Measurements from ENCODE around the gene MLXIP.
A peak's percentile ranks its signal among the peaks of the same experiment; 100 is the strongest.

Gene MLXIP

GRCh38 chr12:122031342-122032216, 47.0 kb upstream of the MLXIP start:
- peaks cover 0 to 61% (median 23%) of the 10 kb centered on the region in 4 donors for H3K4me1 ChIP-seq
- H3K36me3 ChIP-seq: peaks cover 4 to 15% (median 11%) of the 10 kb centered on the region in 3 donors
- no peaks in the 10 kb centered on the region for H3K9me3 ChIP-seq
- TF ChIP-seq CTCF (IDR thresholded peaks at IDR 0.05): peak; percentile 57
- no peak overlapping the region for H3K4me3 ChIP-seq
- H3K27ac ChIP-seq: no peak overlapping the region
- intact Hi-C loops (cut with DNase I; ENCODE audit: low total_unique reads): no loop called here
- no peak for DNase-seq
- no peaks in the 10 kb centered on the region for H3K27me3 ChIP-seq

- no peak for TF ChIP-seq CTCF (IDR thresholded peaks at IDR 0.05)
- intact Hi-C loops (cut with DNase I; ENCODE audit: low total_unique reads): no loop called here
- no peak overlapping the region for H3K4me3 ChIP-seq
- H3K36me3 ChIP-seq: peaks cover 4 to 25% (median 18%) of the 10 kb centered on the region in 3 donors
- no peaks in the 10 kb centered on the region for H3K27me3 ChIP-seq
- peaks cover 0 to 56% (median 23%) of the 10 kb centered on the region in 4 donors for H3K4me1 ChIP-seq
- no peaks in the 10 kb centered on the region for H3K9me3 ChIP-seq
- DNase-seq: no peak
- H3K27ac ChIP-seq: no peak overlapping the region
These were observed 46.0 kb upstream of the MLXIP start for GRCh38 chr12:122032580-122032979.

DNA sequence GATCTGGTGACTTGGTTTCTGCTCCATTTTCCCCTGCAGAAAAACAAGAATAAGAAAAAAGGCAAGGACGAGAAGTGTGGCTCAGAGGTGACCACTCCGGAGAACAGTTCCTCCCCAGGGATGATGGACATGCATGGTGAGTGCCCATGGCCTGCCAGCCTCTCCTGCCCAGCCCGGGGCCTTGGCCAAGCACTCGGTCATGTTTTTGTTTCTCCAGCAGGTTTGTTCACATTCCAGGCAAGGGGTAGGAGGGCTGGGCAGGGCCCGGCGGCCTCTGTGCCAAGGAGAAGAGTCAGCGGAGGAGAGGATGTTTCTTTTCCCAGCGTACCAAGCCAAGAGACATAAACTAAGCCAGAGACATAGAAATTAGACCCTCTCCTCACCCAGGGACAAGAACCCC, 43.3 kb upstream of the MLXIP start:
- H3K27ac ChIP-seq: peak overlapping the region; percentile 23 to 25

GRCh38 chr12:122036153-122036552, 42.4 kb upstream of the MLXIP start:
- intact Hi-C loops (cut with DNase I; ENCODE audit: low total_unique reads): no loop called here
- H3K4me3 ChIP-seq: no peak overlapping the region

More for the DNA sequence above, 43.3 kb upstream of the MLXIP start:
- DNase-seq: peak in 1 of 2 donors; percentile 73
- Histone ChIP-seq H3K4me3 (no peak overlapping the region), H3K36me3 (peaks cover 4 to 47% (median 19%) of the 10 kb centered on the region in 3 donors), H3K9me3 (no peaks in the 10 kb centered on the region), H3K4me1 (peaks cover 0 to 37% (median 13%) of the 10 kb centered on the region in 4 donors), H3K27me3 (no peaks in the 10 kb centered on the region)
- TF ChIP-seq CTCF (IDR thresholded peaks at IDR 0.05): no peak
- intact Hi-C loops (cut with DNase I; ENCODE audit: low total_unique reads): no loop called here

More at GRCh38 chr12:122036153-122036552, 42.4 kb upstream of the MLXIP start:
- H3K27ac ChIP-seq: no peak overlapping the region
- no peak for DNase-seq
- H3K4me1 ChIP-seq: peaks cover 0 to 29% (median 13%) of the 10 kb centered on the region in 4 donors
- no peak for TF ChIP-seq CTCF (IDR thresholded peaks at IDR 0.05)
- no peaks in the 10 kb centered on the region for H3K27me3 ChIP-seq
- no peaks in the 10 kb centered on the region for H3K9me3 ChIP-seq
- peaks cover 4 to 56% (median 19%) of the 10 kb centered on the region in 3 donors for H3K36me3 ChIP-seq
